GM18517 (cell line): ENCODE data around the gene SNX9.
"Not testable (repeated sequence)": the region's sequence is repeated elsewhere in the genome, so short reads cannot be mapped to it uniquely, and the experiment has no call there.

Experiments
- ATAC-seq: cut with Tn5 transposase; IDR thresholded peaks from one replicate; pipeline ENCODE4 v1.9.1; 2021; ENCODE audit warnings: mild to moderate bottlenecking, moderate library complexity; ENCODE audit not compliant: unreplicated experiment

SNX9 gene

GRCh38 chr6:157909282-157909664, 86.2 kb downstream of the SNX9 start:
- ATAC-seq = no peak

- no peak for ATAC-seq
These were observed 88.2 kb downstream of the SNX9 start for GRCh38 chr6:157911278-157911677.

GRCh38 chr6:157911786-157912185, 88.7 kb downstream of the SNX9 start:
- no peak for ATAC-seq

- no peak for ATAC-seq
These were observed 89.3 kb downstream of the SNX9 start for GRCh38 chr6:157912326-157912725.

GRCh38 chr6:157921685-157922367, 98.8 kb downstream of the SNX9 start:
- no peak for ATAC-seq

GRCh38 chr6:157925771-157926170, 102.7 kb downstream of the SNX9 start:
- no peak for ATAC-seq

GRCh38 chr6:157927011-157927410, 104.0 kb downstream of the SNX9 start:
- no peak for ATAC-seq

- no peak for ATAC-seq
These were observed 105.4 kb downstream of the SNX9 start for GRCh38 chr6:157928428-157928827.

- ATAC-seq = no peak
These were observed 106.0 kb downstream of the SNX9 start for GRCh38 chr6:157929076-157929475.

GRCh38 chr6:157929765-157930319, 106.8 kb downstream of the SNX9 start:
- ATAC-seq = no peak

GRCh38 chr6:157935786-157936185, 112.7 kb downstream of the SNX9 start:
- no peak for ATAC-seq

GRCh38 chr6:157937318-157937717, 114.3 kb downstream of the SNX9 start:
- ATAC-seq = no peak

- no peak for ATAC-seq
These were observed 114.9 kb downstream of the SNX9 start for GRCh38 chr6:157937916-157938315.

- ATAC-seq = not testable (repeated sequence)
These were observed 117.5 kb downstream of the SNX9 start for GRCh38 chr6:157940375-157941036.

- no peak for ATAC-seq
These were observed 118.2 kb downstream of the SNX9 start for GRCh38 chr6:157941101-157941863.

- ATAC-seq = no peak
These were observed 119.3 kb downstream of the SNX9 start for GRCh38 chr6:157942351-157942750.

- ATAC-seq = no peak
These were observed 120.4 kb downstream of the SNX9 start for GRCh38 chr6:157943249-157943963.

GRCh38 chr6:157943964-157944283, 120.9 kb downstream of the SNX9 start:
- ATAC-seq = no peak

GRCh38 chr6:157944983-157945931, 122.2 kb downstream of the SNX9 start:
- no peak for ATAC-seq

- no peak for ATAC-seq
These were observed 123.1 kb downstream of the SNX9 start for GRCh38 chr6:157946053-157946617.
